ENCODE data around the gene SRCIN1. TPM values are rescaled to one million over a fixed set of nuclear protein-coding genes. Genes with fewer than 3 reads are reported as not detected.

The SRCIN1 gene
- total RNA-seq, 4 donors from 2014 or later: 0.54 to 0.89 (median 0.69) TPM

GRCh38 chr17:38546396-38546795 lies 59.4 kb downstream of the SRCIN1 start:
- no peak for TF ChIP-seq CTCF (IDR thresholded peaks at IDR 0.05)
- no peak for TF ChIP-seq POLR2A (IDR thresholded peaks at IDR 0.05)
- intact Hi-C loops (cut with DNase I): no loop called here

GRCh38 chr17:38545531-38546225 lies 60.1 kb downstream of the SRCIN1 start:
- no peak for DNase-seq
- Histone ChIP-seq H3K4me3 (replicated peaks in 1 of 3) (no peak overlapping the region), H3K4me1 (no peaks in the 10 kb centered on the region), H3K36me3 (no peaks in the 10 kb centered on the region), H3K27ac (no peak overlapping the region), H3K9me3 (no peaks in the 10 kb centered on the region), H3K27me3 (no peaks in the 10 kb centered on the region)
- intact Hi-C loops (cut with DNase I): no loop called here
- WGBS, 2 donors: 83 to 94% methylated on average over 11 to 12 of the region's 12 CpGs
- TF ChIP-seq CTCF (IDR thresholded peaks at IDR 0.05) (no peak), POLR2A (IDR thresholded peaks at IDR 0.05) (no peak)

More at GRCh38 chr17:38546396-38546795, 59.4 kb downstream of the SRCIN1 start:
- no CpG with 5 or more reads among the region's 11 CpGs for WGBS, 2 donors
- Histone ChIP-seq H3K9me3 (no peaks in the 10 kb centered on the region), H3K27me3 (no peaks in the 10 kb centered on the region), H3K36me3 (no peaks in the 10 kb centered on the region), H3K4me1 (no peaks in the 10 kb centered on the region), H3K4me3 (replicated peaks in 1 of 3) (no peak overlapping the region), H3K27ac (no peak overlapping the region)
- no peak for DNase-seq

- no peaks in the 10 kb centered on the region for H3K9me3 ChIP-seq
- no peaks in the 10 kb centered on the region for H3K4me1 ChIP-seq
- no peaks in the 10 kb centered on the region for H3K36me3 ChIP-seq
- H3K27ac ChIP-seq: no peak overlapping the region
- no peaks in the 10 kb centered on the region for H3K27me3 ChIP-seq
- intact Hi-C loops (cut with DNase I): no loop called here
- WGBS, 2 donors: 90% methylated on average over 4 of the region's 7 CpGs; no CpG with 5 or more reads in 1 of the 2 donors
- no peak for TF ChIP-seq POLR2A (IDR thresholded peaks at IDR 0.05)
- no peak for TF ChIP-seq CTCF (IDR thresholded peaks at IDR 0.05)
- no peak for DNase-seq
- no peak overlapping the region for H3K4me3 ChIP-seq (replicated peaks in 1 of 3)
Measured at GRCh38 chr17:38544839-38545209, 60.9 kb downstream of the SRCIN1 start.

- 75 to 85% methylated on average over 9 to 10 of the region's 10 CpGs for WGBS, 2 donors
- no peak for TF ChIP-seq CTCF (IDR thresholded peaks at IDR 0.05)
- no peak for TF ChIP-seq POLR2A (IDR thresholded peaks at IDR 0.05)
- no peak overlapping the region for H3K4me3 ChIP-seq (replicated peaks in 1 of 3)
- no peaks in the 10 kb centered on the region for H3K36me3 ChIP-seq
- DNase-seq: no peak
- H3K27me3 ChIP-seq: no peaks in the 10 kb centered on the region
- intact Hi-C loops (cut with DNase I): no loop called here
- H3K9me3 ChIP-seq: no peaks in the 10 kb centered on the region
- H3K27ac ChIP-seq: no peak overlapping the region
- no peaks in the 10 kb centered on the region for H3K4me1 ChIP-seq
Measured at GRCh38 chr17:38544175-38544838, 61.4 kb downstream of the SRCIN1 start.

Measured in thyroid gland (tissue), 4 donors.